ENCODE measurements around the gene NKX2-4.

GRCh38 chr20:21398109-21399004, 1.0 kb upstream of the NKX2-4 start:
- no peak for TF ChIP-seq CTCF (conservative IDR thresholded peaks at IDR 0.05 in 1 of 2, IDR thresholded peaks at IDR 0.05 in 1 of 2; ENCODE audit: low read depth in 1 of 2, low read length in 2 of 2)
- TF ChIP-seq EZH2 (IDR thresholded peaks at IDR 0.05; ENCODE audit: low read length, missing control alignments) = no peak
